HepG2 (cell line): ENCODE measurements around the gene DUS2. TPM values are rescaled to one million over a fixed set of nuclear protein-coding genes. Genes with fewer than 3 reads are reported as not detected.

ENCODE experiments used
- AHR ChIP-seq: IDR thresholded peaks from 2 replicates; pipeline ENCODE4 v1.6.1; 2018; ENCODE audit warnings: missing genetic modification reagents, missing compliant biosample characterization
- ATAD3A ChIP-seq: sonication (generic); formaldehyde crosslinking; IDR thresholded peaks from 2 replicates; pipeline ENCODE4 v1.4.0; 2020; ENCODE audit warnings: missing genetic modification reagents
- CBFB ChIP-seq: sonication (generic); formaldehyde crosslinking; IDR thresholded peaks from 2 replicates; pipeline ENCODE4 v1.4.0; 2020; ENCODE audit warnings: missing genetic modification reagents
- HMG20B ChIP-seq: conservative IDR thresholded peaks from 2 replicates; pipeline ENCODE4 v1.6.1; 2016; ENCODE audit warnings: missing genetic modification reagents, missing compliant biosample characterization
- ISX ChIP-seq: sonication (generic); formaldehyde crosslinking; conservative IDR thresholded peaks from 2 replicates; pipeline ENCODE4 v1.5.0; 2020; ENCODE audit warnings: missing genetic modification reagents
- NFE2 ChIP-seq: sonication (generic); formaldehyde crosslinking; IDR thresholded peaks from 2 replicates; pipeline ENCODE4 v1.4.0; 2020; ENCODE audit warnings: missing genetic modification reagents
- NR2F2 ChIP-seq: IDR thresholded peaks from 2 replicates; pipeline ENCODE4 v1.6.1; 2012; ENCODE audit warnings: low read depth, inconsistent platforms, borderline replicate concordance
- PHF5A ChIP-seq: IDR thresholded peaks from one replicate; pipeline ENCODE4 v1.6.1; 2018; ENCODE audit warnings: low read depth, missing genetic modification reagents; ENCODE audit not compliant: unreplicated experiment
- RORA ChIP-seq: sonication (generic); formaldehyde crosslinking; IDR thresholded peaks from 2 replicates; pipeline ENCODE4 v1.5.0; 2020; ENCODE audit warnings: mild to moderate bottlenecking, missing genetic modification reagents, moderate library complexity
- SOX5 ChIP-seq: IDR thresholded peaks from 2 replicates; pipeline ENCODE4 v1.6.1; 2016; ENCODE audit warnings: borderline replicate concordance
- STAT5B ChIP-seq: sonication (generic); formaldehyde crosslinking; IDR thresholded peaks from 2 replicates; pipeline ENCODE4 v1.4.0; 2020; ENCODE audit warnings: missing genetic modification reagents
- YEATS4 ChIP-seq: sonication (generic); formaldehyde crosslinking; IDR thresholded peaks from 2 replicates; pipeline ENCODE4 v1.4.0; 2020; ENCODE audit warnings: missing genetic modification reagents, borderline replicate concordance
- ZBTB7A ChIP-seq: sonication (generic); formaldehyde crosslinking; IDR thresholded peaks from 2 replicates; pipeline ENCODE4 v1.8.0; 2022; ENCODE audit warnings: mild to moderate bottlenecking, missing genetic modification reagents
- ZNF350 ChIP-seq: sonication (generic); formaldehyde crosslinking; IDR thresholded peaks from 2 replicates; pipeline ENCODE4 v1.4.0; 2020; ENCODE audit warnings: mild to moderate bottlenecking, low read depth, missing genetic modification reagents, borderline replicate concordance
- ZNF407 ChIP-seq: sonication (generic); formaldehyde crosslinking; IDR thresholded peaks from one replicate; pipeline ENCODE4 v1.5.1; 2020; ENCODE audit warnings: mild to moderate bottlenecking, missing genetic modification reagents; ENCODE audit errors: not compliant biosample characterization
- polyA plus RNA-seq, 8 experiments: library from polyadenylated mRNA; depleted of rRNA in 3 of 8; stranded (reverse) in 7 of 8; unstranded in 1 of 8; fragments of >200 nt; fragmentation: Illumina TruSeq in 4 of 8; extraction: Trizol in 4 of 8; gene quantifications; 2 replicates each; pipeline versions ENCODE4 v1.2.1 to v1.2.3, GENCODE V29; 2011 to 2016; ENCODE audit warnings: low read depth in 4 of 8, missing spikeins in 1 of 8, mixed read lengths in 1 of 8; ENCODE audit not compliant: insufficient read depth in 1 of 8
- total RNA-seq, 5 experiments: library from RNA; depleted of rRNA; stranded (reverse); fragments of >200 nt; fragmentation: Illumina TruSeq; extraction: Trizol; gene quantifications; 2 replicates each; pipeline ENCODE4 v1.2.3, GENCODE V29; 2016; ENCODE audit warnings: low read depth in 1 of 5
- TF ChIP-seq, protein P1 (sequence below), 2 experiments: sonication (generic) in 1 of 2; formaldehyde crosslinking in 1 of 2; IDR thresholded peaks; 2 replicates each; pipeline versions ENCODE4 v1.4.0 to v1.6.1; 2016 to 2020; ENCODE audit warnings: borderline replicate concordance in 1 of 2, low read depth in 1 of 2, mild to moderate bottlenecking in 1 of 2, missing genetic modification reagents in 1 of 2

The DUS2 gene
- total and polyA plus RNA-seq, 2 of the 13 experiments (the other 11 are each of a cell fraction or from before 2014, with no cell fraction given) = 17.8 to 25.1 TPM

GRCh38 chr16:67993207-67994039 lies 29.7 kb upstream of the DUS2 start (continued):
- TF ChIP-seq ZNF407 (CRISPR knock-in tag) (no peak), ZBTB7A (0 out of 2 replicates have a peak, but pooled peaks have one; percentile 10), SOX5 (peak; percentile 33; the same call in 1 of the 2 replicates), NFE2 (CRISPR knock-in tag) (0 out of 2 replicates have a peak, but pooled peaks have one; percentile 40), AHR (CRISPR knock-in tag) (peak; percentile 48; the same call in 1 of the 2 replicates), HMG20B (peak; percentile 54; the same call in 1 of the 2 replicates), ISX (no peak), PHF5A (CRISPR knock-in tag) (peak; percentile 49), ATAD3A (CRISPR knock-in tag) (0 out of 2 replicates have a peak, but pooled peaks have one; percentile 44), ZNF350 (CRISPR knock-in tag) (peak; percentile 81), RORA (CRISPR knock-in tag) (no peak), STAT5B (CRISPR knock-in tag) (no peak), CBFB (peak; percentile 73), NR2F2 (0 out of 2 replicates have a peak, but pooled peaks have one; percentile 14), YEATS4 (peak; percentile 90; the same call in 1 of the 2 replicates)
- TF ChIP-seq, protein P1, sequence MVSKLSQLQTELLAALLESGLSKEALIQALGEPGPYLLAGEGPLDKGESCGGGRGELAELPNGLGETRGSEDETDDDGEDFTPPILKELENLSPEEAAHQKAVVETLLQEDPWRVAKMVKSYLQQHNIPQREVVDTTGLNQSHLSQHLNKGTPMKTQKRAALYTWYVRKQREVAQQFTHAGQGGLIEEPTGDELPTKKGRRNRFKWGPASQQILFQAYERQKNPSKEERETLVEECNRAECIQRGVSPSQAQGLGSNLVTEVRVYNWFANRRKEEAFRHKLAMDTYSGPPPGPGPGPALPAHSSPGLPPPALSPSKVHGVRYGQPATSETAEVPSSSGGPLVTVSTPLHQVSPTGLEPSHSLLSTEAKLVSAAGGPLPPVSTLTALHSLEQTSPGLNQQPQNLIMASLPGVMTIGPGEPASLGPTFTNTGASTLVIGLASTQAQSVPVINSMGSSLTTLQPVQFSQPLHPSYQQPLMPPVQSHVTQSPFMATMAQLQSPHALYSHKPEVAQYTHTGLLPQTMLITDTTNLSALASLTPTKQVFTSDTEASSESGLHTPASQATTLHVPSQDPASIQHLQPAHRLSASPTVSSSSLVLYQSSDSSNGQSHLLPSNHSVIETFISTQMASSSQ (IDR thresholded peaks at IDR 0.05; ENCODE audit: low read depth) = no peak
- TF ChIP-seq, protein P1 (CRISPR knock-in tag; IDR thresholded peaks at IDR 0.05; ENCODE audit: borderline replicate concordance) = peak; percentile 52; the same call in 1 of the 2 replicates
